Fibroblast of gingiva (primary cell): Measurements from ENCODE around the gene CCER1.

ENCODE experiments used
- DNase-seq: peaks from one replicate; pipeline ENCODE4 v3.0.0-alpha.2; 2011; ENCODE audit warnings: low read depth

CCER1 gene

DNA sequence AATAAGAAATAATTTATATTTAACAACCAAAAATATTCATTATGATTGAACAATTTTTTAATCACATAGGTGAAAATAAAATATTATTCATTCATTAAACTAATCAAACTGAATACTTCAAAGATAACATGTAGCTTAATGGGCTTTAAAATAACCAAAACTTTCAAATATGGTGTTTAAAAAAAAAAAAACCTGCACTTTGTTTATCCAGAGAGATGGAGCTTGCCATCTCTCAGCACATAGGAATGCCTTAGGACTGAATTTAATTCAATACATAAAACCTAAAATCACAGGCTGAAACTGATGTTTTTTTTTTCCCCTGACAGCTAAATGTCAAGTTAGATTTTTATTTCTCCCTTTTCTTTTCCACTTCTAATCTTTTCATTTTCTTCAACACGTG is 14.4 kb upstream of the CCER1 start:
- no peak for DNase-seq

DNA sequence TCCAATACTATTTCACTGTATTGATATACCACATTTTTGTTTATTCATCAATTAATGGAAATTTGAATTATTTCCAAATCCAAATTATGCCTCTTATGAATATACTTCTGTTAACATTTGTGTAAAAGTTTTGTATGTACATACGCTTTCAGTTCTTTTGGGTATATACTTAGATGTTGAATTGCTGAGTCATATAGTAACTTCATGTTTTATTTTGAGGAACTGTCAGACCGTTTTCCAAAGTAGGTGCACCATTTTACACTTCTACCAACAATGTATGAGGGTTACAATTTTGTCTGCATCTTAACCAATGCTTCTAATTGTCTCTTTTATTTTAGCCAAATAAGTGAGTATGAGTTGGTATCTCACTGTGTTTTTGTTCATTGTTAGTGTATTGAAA is 10.2 kb upstream of the CCER1 start:
- no peak for DNase-seq

DNA sequence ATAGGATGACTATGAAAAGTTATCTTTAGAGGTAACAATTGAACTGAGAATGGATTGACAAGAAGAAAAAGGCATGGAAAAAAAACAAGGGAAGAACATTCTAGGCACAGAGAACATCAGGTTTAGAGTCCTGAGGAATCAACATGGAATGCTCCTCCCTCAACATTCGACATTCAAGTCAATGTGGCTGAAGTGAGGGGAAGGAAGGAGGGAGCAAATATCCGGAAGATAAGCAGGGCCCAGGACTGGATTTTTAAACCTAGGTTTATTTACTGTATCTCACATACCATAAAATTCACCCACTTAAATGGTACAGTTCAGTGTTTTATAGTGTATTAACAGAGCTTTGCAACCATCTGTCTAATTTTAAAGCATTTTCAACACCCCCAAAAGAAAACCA is 9.6 kb upstream of the CCER1 start:
- no peak for DNase-seq

DNA sequence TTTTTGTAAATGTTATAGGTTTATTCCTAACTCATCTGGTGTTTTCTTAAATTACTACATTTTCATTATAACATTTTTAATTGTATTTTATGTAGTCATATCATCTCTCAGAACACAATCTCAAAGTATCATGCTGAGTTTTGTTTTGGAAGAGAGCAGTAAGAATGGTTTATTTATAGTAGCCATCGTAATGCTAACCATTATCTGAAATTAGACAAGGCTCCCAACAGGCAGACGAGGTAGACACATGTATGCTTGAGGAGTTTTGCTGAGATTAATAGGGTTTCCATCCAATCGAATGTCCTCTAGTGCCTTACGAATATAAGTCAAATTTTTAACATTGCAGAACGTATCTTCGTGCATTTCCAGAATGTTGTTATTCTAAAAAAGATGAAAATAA is 9.0 kb upstream of the CCER1 start:
- no peak for DNase-seq

DNA sequence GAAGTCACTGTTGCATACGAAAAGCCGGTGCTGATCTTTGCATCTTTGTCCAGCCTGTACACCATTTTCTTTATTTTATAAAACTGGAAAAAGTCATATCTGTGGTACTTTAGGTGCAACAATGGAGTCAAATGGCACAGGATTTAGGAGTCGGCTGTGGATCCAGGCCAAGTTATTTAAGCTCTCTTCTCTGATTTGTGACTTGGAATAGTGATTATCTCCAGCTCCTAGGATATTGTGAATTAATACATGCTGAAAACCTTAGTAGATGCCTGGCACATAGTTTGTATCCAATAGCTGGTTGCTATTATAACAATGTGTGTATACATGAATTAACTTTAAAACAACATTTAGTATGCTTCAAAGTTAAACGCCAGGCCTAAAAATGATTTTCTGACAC is 6.2 kb upstream of the CCER1 start:
- DNase-seq, result no peak

DNA sequence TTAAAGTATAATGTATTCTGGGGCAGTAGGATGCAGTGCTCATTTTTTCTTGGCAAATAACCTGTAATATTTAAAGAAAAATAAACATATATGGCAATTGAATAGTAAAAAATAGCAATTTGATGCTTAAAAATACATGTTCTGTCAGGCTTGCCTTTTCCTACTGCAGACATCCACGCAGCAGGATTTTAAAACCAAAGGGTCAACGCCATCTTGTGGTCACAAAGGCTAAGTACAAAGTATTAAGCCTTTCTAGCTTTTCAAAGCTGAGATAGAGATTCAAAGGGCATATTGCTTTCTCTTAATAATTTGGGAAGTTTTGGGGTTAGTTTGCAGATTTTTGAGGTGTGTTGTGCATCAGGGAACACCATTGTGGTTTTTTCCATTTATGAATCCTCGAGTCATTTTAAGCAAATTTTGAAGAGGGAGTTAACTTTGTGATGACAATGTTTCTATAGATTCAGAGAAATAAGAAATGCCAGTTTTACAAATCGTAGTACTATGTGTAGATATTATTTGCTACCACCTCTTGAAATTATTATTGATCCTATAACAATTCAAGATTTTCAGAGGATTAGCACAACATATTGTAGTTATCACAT is 4.7 kb upstream of the CCER1 start:
- DNase-seq, result peak; percentile 45

DNA sequence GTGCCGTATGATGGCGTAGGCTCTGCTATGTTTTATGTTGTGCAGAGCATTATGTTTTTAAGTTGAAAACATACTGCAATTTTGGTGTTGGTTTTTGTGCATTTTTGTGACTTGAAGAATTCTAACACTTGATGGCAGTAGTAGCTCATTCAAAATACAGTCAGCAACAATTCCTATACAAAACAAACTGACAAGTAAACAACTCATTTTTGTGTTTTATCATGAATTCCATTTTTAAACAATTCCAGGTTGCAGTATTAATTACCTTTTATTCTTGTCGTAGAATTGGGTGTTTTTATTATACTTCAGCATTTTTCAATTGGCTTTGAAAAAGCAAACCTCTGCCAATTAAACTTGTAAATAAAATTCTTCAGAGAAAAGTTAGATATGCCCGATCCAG is 4.1 kb upstream of the CCER1 start:
- peak; percentile 26 for DNase-seq

DNA sequence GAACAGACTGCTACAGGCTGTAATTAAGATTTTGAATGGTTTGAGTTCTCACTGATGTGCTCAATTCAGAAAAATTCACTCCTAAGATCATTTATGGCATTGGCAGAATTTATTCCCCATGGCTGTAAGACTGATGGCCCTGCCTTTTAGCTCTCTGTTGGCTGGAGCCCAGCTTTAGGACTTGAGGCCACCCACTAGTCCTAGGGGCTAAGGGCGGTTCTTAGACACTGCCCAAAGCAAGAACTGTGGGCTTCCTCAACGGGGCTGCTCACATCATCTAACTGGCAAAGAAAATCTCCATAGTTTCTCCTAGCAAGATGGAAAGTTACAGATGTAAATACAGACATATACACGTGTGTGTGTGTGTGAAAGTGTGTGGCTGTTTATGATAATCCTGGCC is 3.4 kb upstream of the CCER1 start:
- DNase-seq, result no peak

DNA sequence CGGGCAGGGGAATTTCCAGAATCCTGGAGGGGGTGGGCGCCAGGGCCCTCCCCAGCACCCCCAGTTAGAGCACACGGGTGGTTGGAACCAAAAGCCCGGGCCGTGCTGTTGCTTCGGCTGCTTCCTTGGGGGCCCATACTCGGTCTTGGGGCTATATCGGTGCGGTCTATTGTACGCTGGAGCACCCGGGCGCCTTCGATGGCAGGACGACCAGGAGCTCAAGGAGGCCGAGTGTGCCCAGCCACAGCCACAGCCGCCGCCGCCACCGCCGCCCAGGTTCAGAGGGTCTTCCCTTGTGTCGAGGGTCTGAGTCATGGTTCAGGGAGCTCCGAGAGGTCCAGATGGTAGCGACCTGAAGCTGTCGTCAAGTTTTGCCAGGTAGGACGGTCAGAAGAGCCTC is 548 bp downstream of the CCER1 start:
- DNase-seq, result no peak

DNA sequence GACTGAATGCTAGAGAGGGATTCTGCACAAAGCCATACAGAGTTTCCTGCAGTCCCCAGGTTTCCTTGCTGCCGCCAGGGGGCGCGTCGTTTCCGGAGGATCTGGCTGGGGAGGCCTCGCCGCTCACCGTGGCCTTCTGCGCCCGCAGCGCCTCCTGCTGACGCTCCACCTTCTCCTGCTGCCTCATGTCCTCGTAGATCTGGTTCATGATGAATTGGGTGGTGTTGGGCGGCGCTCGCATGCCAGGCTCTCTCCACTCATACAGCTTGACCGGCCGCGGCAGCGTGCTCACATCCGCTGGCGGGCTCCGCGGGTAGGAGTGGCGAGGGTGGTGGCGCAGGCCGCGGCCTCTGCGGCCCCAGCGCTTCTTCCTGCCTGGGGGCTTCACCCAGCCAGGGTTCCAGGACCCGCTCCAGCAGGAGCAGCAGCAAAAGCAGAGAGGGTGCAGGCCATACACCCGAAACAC is 987 bp downstream of the CCER1 start:
- DNase-seq, result no peak

DNA sequence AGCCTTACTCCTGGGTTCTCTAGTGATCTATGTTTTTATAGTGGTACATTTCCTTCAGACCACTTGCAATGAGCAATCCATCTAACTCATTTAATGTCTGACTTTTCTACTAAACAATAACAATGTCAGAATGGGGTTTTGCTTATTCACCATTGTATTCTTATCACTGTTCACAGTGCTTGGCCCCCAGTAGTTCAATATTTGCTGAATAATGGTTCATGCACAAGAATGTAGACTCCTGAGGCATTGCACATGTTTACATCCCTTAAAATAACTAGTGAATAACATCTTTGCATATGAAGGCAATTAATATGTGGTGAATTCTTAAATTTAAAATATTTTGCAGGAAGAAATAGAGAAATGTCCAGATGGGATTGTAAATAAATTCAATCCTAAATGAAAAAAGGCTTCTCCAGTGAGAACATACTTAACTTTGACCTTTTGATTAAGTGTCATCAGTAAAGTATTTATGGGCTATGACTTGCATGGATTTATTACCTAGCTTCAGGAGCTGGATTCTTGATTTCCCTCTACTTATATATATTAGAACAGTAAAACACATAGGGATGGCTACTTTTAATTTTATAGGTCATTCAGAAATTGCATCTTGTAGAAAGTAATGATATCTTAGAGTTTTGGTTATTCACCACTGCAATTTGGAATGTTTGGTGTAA is 3.4 kb downstream of the CCER1 start:
- DNase-seq, result no peak

DNA sequence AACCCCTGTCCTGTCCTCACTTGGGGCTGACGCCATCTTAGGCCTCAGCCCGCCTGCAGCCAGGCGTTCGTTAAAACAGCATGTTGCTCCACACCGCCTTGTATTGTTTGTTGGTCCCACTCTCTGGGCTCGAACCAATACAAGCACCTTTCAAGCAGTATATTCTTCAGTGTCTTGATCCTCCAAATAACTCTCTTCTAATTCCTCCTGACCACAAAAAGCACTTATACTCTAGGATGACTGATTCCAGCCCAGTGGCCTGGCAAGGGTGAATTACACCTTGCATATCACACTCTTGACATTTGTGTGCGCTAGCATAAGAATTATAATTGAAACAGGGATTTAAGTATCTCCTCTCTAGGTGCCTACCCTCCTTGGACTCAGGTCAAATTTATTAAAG is 7.1 kb downstream of the CCER1 start:
- no peak for DNase-seq

DNA sequence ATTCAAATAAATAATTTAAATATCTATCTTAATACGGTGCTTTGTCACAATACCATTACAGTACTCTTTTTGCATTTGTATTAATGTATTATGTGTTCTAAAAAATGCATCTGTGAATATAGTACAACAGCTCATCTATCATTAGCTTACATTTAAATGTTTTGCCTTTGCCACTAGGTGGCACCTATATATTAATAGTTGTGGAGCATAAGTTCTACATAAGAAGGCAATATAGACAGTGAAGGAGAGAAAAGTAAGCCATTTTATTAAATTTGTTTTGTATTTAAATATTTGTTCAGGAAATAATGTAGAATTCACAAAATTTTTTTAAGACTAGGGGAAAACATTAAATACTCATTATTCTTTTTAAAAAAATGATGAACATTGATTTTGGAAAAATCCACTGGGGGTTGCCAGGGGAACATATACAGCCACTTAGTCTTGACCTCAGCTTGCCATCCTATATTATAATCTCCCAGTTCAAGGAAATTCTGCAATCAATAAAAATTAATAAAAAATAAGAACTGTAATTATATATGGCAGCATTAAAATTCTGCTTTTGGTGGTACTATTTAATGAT is 9.8 kb downstream of the CCER1 start:
- peak; percentile 29 for DNase-seq

DNA sequence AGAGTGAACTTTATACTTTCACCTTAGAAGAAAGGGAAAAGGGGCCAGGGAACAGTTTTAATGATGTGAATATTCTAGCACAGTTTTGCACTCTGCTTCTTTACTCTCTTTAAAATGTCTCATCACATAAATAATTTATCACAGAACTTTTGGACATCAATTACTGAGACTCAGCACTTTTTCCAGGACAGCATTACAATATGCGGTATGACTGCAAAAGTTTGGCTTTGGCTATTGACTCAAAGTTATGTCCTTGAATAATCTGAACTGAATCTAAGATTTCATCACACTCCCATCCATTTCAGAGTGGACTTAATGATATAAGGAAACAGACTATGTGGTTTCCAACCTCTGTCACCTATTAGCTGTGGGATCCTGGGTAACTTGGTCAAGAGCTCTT is 11.7 kb downstream of the CCER1 start:
- peak; percentile 21 for DNase-seq

DNA sequence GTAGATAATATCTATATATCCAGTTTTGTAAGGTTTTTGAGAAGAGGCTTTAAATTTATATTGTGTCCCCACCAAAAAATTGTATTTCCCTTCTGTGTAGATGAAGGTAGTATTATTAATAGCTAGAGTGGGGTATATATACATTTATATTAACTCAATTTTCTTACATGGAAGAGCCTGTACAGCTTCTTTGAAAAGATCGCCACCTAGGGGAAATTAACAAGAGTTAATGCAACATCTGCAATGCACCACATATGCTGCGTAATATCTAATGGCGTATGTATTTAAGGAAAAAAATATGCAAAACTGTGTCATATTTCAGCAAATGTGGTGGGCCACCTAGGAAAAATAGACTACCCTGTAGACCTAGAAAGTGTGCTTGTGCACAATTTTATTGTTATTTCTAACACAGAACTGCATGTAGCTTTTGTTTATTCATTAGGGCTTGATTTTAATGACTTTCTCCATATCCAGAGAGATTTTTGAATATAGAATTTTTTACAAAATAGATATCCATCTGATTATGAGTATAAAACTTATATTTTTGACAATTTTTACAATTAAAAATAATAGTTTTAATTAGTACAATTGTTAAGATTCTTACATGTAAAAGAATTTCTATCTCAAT is 14.0 kb downstream of the CCER1 start:
- peak; percentile 71 for DNase-seq

DNA sequence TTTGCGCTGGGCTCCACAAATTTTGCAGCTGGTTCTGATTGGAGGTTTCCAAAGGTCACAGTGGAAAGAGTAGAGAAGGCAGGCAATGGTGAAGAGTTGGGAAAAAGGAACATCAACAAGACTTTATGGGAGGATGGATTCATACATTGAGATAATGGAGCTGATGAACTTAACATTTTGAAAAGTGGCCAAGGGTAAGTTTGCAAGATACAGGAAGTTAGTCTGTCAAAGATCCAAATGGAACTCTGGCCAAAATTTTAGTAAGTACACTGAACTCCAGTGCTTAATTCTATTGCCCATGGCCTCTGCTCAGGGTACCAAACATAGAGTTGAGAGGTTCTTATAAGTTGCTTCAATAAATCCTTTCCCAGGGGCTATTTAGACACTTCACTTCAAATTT is 15.6 kb downstream of the CCER1 start:
- peak; percentile 39 for DNase-seq

DNA sequence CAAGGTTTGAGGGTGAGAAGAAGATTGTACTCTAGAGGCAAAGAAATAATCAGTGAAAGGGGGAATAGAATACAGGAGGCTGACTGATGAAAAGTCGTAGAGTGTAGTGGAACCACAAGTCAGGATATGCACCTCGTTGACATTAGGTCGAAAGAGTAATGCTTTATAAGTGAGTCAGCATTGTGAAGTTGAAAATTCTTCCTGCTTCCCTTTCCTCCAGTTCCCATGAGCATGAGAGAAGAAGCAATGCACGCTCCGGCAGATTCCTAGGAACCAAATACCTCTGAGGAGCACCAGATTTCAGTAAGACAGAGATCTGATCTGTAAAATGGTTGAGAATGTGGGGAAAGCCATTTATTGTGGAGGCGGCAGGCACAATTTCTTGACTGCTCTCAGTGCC is 16.5 kb downstream of the CCER1 start:
- DNase-seq, result peak; percentile 21

DNA sequence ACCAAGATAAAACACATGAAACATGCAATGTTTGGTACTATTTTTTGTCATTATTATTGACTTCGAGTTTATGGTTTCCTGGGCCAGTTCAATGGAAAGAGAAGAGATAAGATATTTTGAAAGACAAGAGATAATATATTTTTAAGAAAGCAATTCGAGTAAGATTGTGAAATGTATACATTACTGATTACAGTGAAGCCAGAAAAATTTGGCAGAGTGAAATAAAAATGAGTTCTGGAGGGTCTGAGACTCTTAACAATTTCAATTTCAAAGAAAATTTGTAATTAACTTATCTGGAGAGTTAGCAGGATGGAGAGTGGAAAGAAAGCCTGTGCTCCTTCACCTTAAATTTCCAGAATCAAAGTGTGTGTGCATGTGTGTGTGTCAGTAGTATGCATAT is 17.3 kb downstream of the CCER1 start:
- no peak for DNase-seq

DNA sequence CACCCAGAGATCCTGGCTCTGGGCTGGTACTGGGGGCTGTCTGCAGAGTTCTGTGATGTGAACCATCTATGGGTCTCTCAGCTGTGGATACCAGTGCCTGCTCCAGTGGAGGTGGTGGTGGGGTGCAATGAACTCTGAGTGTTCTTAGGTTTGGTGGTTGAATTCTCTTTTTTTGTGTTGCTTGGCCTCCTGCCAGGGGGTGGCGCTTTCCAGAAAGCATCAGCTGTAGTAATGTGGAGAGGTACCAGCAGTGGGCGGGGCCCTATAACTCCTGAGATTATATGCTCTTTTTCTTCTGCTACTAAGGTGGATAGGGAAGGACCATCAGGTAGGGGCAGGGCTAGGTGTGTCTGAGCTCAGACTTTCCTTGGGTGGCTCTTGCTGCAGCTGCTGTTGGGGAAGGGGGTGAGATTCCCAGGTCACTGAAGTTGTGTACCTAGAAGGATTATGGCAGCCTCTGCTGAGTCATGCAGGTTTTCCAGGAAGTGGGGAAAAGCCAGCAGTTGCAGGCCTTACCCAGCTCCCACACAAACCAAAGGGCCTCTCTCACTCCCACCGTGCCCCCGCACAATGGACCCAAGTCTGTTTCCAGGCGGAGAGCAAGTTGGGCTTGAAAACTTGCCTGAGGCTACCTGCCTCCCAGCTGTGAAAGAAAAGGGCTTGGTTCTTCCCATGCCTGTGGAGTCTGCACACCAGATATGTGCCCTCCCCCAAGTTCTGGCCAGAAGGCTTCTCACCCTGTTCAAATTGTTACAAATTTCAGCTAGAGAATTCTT is 18.6 kb downstream of the CCER1 start:
- no peak for DNase-seq

DNA sequence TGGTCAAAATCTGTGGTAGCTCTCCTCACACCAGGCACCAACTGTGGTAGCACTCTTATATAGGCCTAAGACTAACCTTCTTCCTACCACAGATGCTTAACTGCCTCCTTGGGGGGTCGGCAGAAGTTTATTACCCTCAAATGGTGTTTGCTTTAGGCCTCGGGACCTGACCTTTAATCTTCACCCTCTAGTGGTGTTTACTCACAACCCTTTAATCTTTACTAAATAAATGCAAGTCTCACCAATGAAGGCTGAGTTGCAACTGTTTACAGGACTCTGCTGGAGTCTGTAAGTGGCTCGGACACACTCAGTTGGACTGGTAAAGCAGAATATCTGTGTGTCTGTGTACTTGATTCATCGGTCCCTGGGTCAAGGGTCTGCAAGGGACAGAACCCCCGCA is 29.4 kb downstream of the CCER1 start:
- no peak for DNase-seq

DNA sequence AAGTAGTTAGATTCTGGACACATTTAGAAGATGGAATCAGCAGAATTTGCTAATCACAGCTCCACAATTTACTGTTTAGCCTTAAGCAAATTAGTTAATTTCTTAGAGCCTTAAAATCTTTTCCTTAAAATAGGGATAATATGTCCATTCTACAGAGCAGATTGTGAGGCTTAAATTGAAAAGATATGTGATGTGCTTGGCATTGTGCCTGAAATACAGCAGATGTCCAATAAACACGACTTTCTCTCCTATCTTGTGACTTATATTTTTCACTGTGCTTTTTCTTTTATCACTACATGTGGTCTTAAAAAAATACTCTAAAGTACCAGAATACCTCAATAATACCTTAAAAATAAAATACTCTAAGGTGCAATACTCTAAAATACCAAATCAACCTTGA is 30.6 kb downstream of the CCER1 start:
- no peak for DNase-seq

DNA sequence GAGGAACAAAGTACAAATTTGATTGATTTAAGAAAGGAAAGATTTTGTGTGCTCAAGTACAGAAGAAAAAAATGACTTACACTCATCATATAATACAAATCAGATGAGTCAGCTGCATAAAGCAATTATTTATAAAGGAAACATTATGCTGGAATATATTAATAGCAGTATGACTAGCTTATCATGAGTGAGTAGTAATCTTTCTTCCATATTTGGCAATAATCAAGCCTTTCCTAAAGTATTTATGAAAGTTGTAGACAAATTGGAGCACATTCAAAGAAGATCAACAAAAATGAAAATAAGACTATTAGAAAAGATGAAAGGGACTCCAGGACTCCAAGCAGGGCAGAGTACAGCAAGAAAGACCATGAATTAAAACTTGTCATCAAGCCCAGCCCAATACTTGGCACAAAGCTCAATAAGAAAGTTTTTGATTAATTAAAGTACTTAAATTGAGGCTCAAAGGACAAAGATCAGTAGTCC is 32.8 kb downstream of the CCER1 start:
- peak; percentile 76 for DNase-seq
